Neural crest cell (in vitro differentiated cells): Measurements from ENCODE around the gene AZIN2. TPM values are rescaled to one million over a fixed set of nuclear protein-coding genes. Genes with fewer than 3 reads are reported as not detected.

Experiments
- DNase-seq: peaks from one replicate; pipeline ENCODE4 v3.0.0; 2021; ENCODE audit warnings: low read depth, mixed read lengths, low spot score
- H3K27ac Mint-ChIP-seq: one replicate; pipeline ENCODE4 v1.8.0; 2021; ENCODE audit warnings: mild to moderate bottlenecking, mixed read lengths; ENCODE audit not compliant: unreplicated experiment
- H3K27me3 Mint-ChIP-seq: 2 replicates; pipeline ENCODE4 v1.8.0; 2021; ENCODE audit warnings: low read depth, mild to moderate bottlenecking, mixed read lengths
- H3K36me3 Mint-ChIP-seq: 2 replicates; pipeline ENCODE4 v1.8.0; 2021; ENCODE audit warnings: low read depth, mild to moderate bottlenecking, mixed read lengths
- H3K4me1 Mint-ChIP-seq: 2 replicates; pipeline ENCODE4 v1.8.0; 2021; ENCODE audit warnings: mixed read lengths
- H3K4me3 Mint-ChIP-seq: one replicate; pipeline ENCODE4 v1.8.0; 2021; ENCODE audit warnings: mild to moderate bottlenecking, mixed read lengths
- H3K9me3 Mint-ChIP-seq: 2 replicates; pipeline ENCODE4 v1.8.0; 2021; ENCODE audit warnings: mixed read lengths
- total RNA-seq: library from RNA; stranded (reverse); gene quantifications from 2 replicates; pipeline ENCODE4 v1.2.1, GENCODE V29; 2021
- TF ChIP-seq, protein P1 (sequence below): fragments of 200-600 bp; sonication (generic); conservative IDR thresholded peaks from 2 replicates; pipeline ENCODE4 v1.5.0; 2021; ENCODE audit warnings: antibody characterized with exemption, mild to moderate bottlenecking

AZIN2 gene
- total RNA-seq, 1 donor from 2014 or later: 8.1 TPM

DNA sequence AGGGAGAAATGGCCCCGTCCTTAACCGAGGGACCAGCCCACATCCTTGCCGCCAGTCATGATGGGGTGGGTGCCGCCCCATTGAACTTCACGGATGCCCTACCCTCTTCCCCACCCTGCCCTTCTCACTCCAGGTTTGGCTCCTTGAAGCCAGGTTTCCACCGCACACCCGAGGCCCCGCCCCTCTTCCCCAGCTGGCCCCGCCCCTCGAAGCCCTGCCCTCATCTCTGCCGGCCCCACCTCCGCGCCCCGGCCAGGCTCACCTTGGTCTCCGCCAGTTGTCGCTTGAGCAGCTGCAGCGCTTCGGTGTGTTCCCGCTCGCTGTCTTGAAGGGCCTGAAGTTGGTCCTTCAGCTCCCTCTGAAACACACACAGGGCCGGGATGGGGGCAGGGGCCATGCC is 84.3 kb downstream of the AZIN2 start:
- DNase-seq: no peak
- peaks cover 88% of the 10 kb centered on the region for H3K4me1 Mint-ChIP-seq
- peaks cover 13% of the 10 kb centered on the region for H3K36me3 Mint-ChIP-seq
- H3K4me3 Mint-ChIP-seq: no peak overlapping the region
- TF ChIP-seq, protein P1, sequence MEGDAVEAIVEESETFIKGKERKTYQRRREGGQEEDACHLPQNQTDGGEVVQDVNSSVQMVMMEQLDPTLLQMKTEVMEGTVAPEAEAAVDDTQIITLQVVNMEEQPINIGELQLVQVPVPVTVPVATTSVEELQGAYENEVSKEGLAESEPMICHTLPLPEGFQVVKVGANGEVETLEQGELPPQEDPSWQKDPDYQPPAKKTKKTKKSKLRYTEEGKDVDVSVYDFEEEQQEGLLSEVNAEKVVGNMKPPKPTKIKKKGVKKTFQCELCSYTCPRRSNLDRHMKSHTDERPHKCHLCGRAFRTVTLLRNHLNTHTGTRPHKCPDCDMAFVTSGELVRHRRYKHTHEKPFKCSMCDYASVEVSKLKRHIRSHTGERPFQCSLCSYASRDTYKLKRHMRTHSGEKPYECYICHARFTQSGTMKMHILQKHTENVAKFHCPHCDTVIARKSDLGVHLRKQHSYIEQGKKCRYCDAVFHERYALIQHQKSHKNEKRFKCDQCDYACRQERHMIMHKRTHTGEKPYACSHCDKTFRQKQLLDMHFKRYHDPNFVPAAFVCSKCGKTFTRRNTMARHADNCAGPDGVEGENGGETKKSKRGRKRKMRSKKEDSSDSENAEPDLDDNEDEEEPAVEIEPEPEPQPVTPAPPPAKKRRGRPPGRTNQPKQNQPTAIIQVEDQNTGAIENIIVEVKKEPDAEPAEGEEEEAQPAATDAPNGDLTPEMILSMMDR: no peak
- no peaks in the 10 kb centered on the region for H3K9me3 Mint-ChIP-seq
- peaks cover 3% of the 10 kb centered on the region for H3K27me3 Mint-ChIP-seq
- H3K27ac Mint-ChIP-seq: no peak overlapping the region

- H3K4me3 Mint-ChIP-seq: peak overlapping the region; percentile 48
- H3K27ac Mint-ChIP-seq: no peak overlapping the region
- H3K4me1 Mint-ChIP-seq: peaks cover 85% of the 10 kb centered on the region
These were observed 84.9 kb downstream of the AZIN2 start for GRCh38 chr1:33165809-33166208.

DNA sequence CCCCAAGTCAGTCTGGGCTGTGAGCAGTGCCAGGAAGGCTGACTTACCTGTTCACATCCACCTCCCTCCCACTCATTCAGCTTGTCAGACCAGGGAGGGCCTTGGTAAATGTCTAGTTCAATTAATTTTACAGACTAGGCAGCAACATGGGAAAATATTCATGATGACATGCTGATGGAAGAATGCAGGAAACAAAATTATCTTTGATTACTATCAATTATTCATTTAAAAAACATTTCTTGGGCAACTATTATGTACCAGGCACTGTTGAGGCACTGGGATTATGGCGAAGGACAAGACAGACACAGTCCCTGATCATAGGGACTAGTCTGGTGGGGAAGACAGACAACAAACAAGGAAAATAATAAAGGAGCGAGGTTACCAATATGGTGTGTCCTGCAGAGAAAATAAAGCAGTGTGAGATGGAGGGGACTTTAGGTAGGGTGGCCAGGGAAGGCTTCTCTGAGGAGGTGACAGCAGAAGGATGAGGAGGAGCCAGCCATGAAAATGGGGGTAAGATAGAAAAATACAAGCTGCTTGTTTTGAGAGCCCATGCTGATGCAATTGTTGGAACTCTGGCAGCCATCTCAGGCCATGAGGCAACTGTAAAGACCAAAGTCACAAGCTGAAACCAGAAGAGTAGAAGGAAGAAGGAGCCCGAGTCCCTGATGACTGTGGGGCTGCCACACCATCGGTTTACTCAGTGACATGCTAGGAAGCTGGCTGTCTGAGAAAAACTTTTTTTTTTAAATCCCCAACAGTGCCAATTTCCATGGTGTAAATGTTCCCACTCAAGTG is 86.9 kb downstream of the AZIN2 start:
- Mint-ChIP-seq H3K9me3 (no peaks in the 10 kb centered on the region), H3K27ac (no peak overlapping the region), H3K4me1 (peaks cover 73% of the 10 kb centered on the region), H3K27me3 (peaks cover 3% of the 10 kb centered on the region), H3K36me3 (peaks cover 13% of the 10 kb centered on the region), H3K4me3 (no peak overlapping the region)
- DNase-seq: no peak
- TF ChIP-seq, protein P1: no peak

More at GRCh38 chr1:33165809-33166208, 84.9 kb downstream of the AZIN2 start:
- no peaks in the 10 kb centered on the region for H3K9me3 Mint-ChIP-seq
- TF ChIP-seq, protein P1: no peak
- H3K36me3 Mint-ChIP-seq: peaks cover 13% of the 10 kb centered on the region
- H3K27me3 Mint-ChIP-seq: peaks cover 3% of the 10 kb centered on the region
- no peak for DNase-seq

DNA sequence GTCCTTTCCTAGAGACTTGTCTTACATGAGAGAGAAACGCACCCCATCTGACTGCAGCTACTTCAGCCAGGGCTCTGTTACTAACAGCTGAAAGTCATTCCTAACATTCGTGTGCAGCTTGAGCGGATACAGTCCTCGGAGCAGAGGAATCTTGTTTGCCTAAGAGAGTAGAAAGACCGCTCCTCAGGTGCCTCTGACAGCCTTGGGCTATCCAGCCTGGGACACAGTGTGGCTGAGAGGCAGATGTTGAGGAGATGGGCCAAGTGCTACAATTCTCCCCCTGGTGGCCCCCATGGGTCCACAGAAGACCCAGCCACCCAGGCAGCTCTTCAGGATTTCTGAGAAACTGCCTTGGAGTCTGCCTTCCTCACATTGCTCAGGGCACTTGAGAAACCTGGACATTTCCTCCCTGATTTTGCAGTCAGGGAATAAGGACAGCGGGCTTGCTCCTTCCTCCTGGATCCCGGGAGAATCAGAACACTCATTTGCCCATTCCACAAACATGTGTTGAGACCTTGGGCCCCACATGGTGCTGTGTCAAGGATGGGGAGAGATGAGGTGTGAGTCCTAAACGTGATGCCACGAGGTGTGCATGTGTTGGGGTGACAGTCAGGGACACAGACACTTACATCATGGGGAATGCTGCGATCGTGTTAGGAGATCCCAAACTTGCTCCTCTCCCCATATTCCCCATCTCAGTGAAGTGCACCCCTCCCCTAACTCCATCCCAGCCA is 87.8 kb downstream of the AZIN2 start:
- Mint-ChIP-seq H3K4me1 (peaks cover 68% of the 10 kb centered on the region), H3K4me3 (peak overlapping the region; percentile 20), H3K9me3 (no peaks in the 10 kb centered on the region), H3K36me3 (peaks cover 13% of the 10 kb centered on the region), H3K27me3 (peaks cover 3% of the 10 kb centered on the region), H3K27ac (peak overlapping the region; percentile 20)
- no peak for DNase-seq
- TF ChIP-seq, protein P1: peak; percentile 26

- peaks cover 13% of the 10 kb centered on the region for H3K36me3 Mint-ChIP-seq
- H3K4me3 Mint-ChIP-seq: peak overlapping the region; percentile 20
- peaks cover 3% of the 10 kb centered on the region for H3K27me3 Mint-ChIP-seq
- H3K4me1 Mint-ChIP-seq: peaks cover 60% of the 10 kb centered on the region
- H3K27ac Mint-ChIP-seq: peak overlapping the region; percentile 20
- TF ChIP-seq, protein P1: no peak
- H3K9me3 Mint-ChIP-seq: no peaks in the 10 kb centered on the region
- DNase-seq: no peak
These were observed 88.5 kb downstream of the AZIN2 start for GRCh38 chr1:33169290-33170055.
